Esophagus squamous epithelium (tissue), 5 donors: Measurements from ENCODE around the gene NEDD4L. TPM values are rescaled to one million over a fixed set of nuclear protein-coding genes. Genes with fewer than 3 reads are reported as not detected.
"Not testable (repeated sequence)": the region's sequence is repeated elsewhere in the genome, so short reads cannot be mapped to it uniquely, and the experiment has no call there.

ENCODE experiments used
- DNase-seq: peaks from one replicate; lab custom pipeline; 2025; lab: John Stamatoyannopoulos, UW
- H3K27ac ChIP-seq, 4 donors: fragments of 200-600 bp; sonication (generic); one replicate each; pipeline ENCODE4 v1.5.1; 2016 to 2019; ENCODE audit warnings: mild to moderate bottlenecking in 1 of 4
- H3K27me3 ChIP-seq, 4 donors: fragments of 200-600 bp; sonication (generic); 1 replicate in 3 of 4; 2 replicates in 1 of 4; pipeline versions ENCODE4 v1.5.1 to v1.6.0; 2017 to 2021; ENCODE audit warnings: antibody characterized with exemption in 1 of 4
- H3K36me3 ChIP-seq, 3 donors: fragments of 200-600 bp; sonication (generic); one replicate each; pipeline ENCODE4 v1.5.1; 2016 to 2019
- H3K4me1 ChIP-seq, 3 donors: fragments of 200-600 bp; sonication (generic); one replicate each; pipeline ENCODE4 v1.5.1; 2017 to 2019
- H3K4me3 ChIP-seq, 4 donors: fragments of 200-600 bp; sonication (generic); 1 replicate in 3 of 4; 2 replicates in 1 of 4; pipeline ENCODE4 v1.5.1; 2016 to 2019; ENCODE audit warnings: mild to moderate bottlenecking in 2 of 4, moderate library complexity in 1 of 4
- H3K9me3 ChIP-seq, 3 donors: fragments of 200-600 bp; sonication (generic); one replicate each; pipeline ENCODE4 v1.5.1; 2016 to 2019
- POLR2A ChIP-seq, 4 donors: fragments of 450-650 bp; IDR thresholded peaks; one replicate each; pipeline ENCODE4 v1.6.1; 2017; ENCODE audit warnings: antibody characterized with exemption in 4 of 4, mild to moderate bottlenecking in 4 of 4, moderate library complexity in 3 of 4
- WGBS, 2 donors: methylation state at CpG; one replicate each; pipeline ENCODE4 v1.1.5; 2018; 5-methylcytosine and 5-hydroxymethylcytosine counted together
- intact Hi-C: fragments of 100-400 bp; cut with DNase I; formaldehyde crosslinking; loops from one replicate; pipeline ENCODE4 v1.15.0; 2022
- total RNA-seq, 4 donors: library from RNA; depleted of rRNA; stranded (reverse); fragments of >200 nt; gene quantifications; one replicate each; pipeline ENCODE4 v1.1.0, GENCODE V29; 2016
- TF ChIP-seq, protein P1 (sequence below), 6 experiments: fragments of 450-650 bp in 4 of 6; fragments of 200-600 bp in 2 of 6; sonication (generic) in 2 of 6; IDR thresholded peaks; one replicate each; pipeline ENCODE4 v1.5.1; 2016 to 2019; ENCODE audit warnings: antibody characterized with exemption in 6 of 6, mild to moderate bottlenecking in 4 of 6, moderate library complexity in 4 of 6
- donor health status: DM: yes; HTN: yes; CAD: no.

The NEDD4L gene
- total RNA-seq, 4 donors from 2014 or later, result 17.0 to 27.6 (median 21.9) TPM

DNA sequence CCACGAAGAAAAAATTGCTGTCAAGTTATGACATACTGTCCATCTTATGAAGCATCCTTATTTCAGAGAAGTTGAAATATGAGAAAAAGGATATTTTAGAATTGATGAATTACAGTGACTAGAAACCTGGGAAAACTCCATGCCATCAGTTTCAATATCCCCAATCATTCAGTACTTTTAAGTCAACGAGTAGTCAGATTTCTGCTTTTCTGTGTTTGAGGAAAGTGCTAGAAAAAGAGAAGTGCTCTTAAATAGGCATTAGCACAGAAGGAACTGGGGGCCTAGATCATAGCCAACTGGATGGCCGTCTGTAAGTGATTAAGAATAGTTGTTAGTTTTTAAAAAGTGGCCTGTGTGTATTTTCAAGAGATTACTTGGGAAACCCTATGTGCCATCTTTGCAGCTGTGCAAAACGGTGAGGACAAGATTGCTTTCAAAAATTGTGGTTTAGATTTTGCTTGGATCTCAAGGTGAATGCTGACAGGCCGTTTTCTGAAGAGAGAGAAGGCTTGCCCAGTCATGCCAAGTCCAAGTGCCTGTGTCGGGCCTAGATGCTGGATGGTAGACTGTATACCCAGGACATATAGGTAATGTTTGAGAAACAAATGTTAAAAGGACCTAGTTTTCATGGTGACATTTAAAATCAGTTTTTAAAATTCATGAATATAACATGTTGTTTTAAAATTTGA, 5.1 kb downstream of the NEDD4L start:
- H3K36me3 ChIP-seq, result no peaks in the 10 kb centered on the region
- intact Hi-C loops, result loop anchor here (10.0 kb wide), 1 partner anchor 164 kb away; no protein-coding TSS in a partner anchor
- no peak for DNase-seq
- H3K27ac ChIP-seq, result no peak overlapping the region
- H3K4me1 ChIP-seq, result peaks cover 0 to 36% (median 10%) of the 10 kb centered on the region in 3 donors
- H3K9me3 ChIP-seq, result no peaks in the 10 kb centered on the region
- 59 to 60% methylated on average over 5 to 6 of the region's 6 CpGs for WGBS, 2 donors
- no peaks in the 10 kb centered on the region for H3K27me3 ChIP-seq
- TF ChIP-seq, protein P1, sequence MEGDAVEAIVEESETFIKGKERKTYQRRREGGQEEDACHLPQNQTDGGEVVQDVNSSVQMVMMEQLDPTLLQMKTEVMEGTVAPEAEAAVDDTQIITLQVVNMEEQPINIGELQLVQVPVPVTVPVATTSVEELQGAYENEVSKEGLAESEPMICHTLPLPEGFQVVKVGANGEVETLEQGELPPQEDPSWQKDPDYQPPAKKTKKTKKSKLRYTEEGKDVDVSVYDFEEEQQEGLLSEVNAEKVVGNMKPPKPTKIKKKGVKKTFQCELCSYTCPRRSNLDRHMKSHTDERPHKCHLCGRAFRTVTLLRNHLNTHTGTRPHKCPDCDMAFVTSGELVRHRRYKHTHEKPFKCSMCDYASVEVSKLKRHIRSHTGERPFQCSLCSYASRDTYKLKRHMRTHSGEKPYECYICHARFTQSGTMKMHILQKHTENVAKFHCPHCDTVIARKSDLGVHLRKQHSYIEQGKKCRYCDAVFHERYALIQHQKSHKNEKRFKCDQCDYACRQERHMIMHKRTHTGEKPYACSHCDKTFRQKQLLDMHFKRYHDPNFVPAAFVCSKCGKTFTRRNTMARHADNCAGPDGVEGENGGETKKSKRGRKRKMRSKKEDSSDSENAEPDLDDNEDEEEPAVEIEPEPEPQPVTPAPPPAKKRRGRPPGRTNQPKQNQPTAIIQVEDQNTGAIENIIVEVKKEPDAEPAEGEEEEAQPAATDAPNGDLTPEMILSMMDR (IDR thresholded peaks at IDR 0.05), result no peak
- no peak for TF ChIP-seq POLR2A (IDR thresholded peaks at IDR 0.05)
- H3K4me3 ChIP-seq, result no peak overlapping the region

DNA sequence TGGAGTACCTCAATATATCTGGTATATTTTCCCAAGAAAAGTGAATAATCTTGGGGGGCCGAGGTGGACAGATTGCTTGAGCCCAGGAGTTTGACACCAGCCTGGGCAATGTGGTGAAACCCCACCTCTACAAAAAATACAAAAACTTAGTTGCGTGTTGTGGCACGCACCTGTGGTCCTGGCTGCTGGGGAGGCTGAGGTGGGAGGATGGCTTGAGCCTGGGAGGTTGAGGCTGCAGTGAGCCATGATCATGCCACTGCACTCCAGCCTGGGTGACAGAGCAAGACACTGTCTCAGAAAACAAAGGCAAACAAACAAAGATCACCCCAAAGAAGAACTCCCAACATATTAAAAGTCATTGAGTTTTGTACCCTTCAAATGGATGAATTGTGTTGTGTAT, 6.9 kb downstream of the NEDD4L start:
- WGBS, 2 donors, result 89 to 92% methylated on average over 3 of the region's 3 CpGs
- H3K4me3 ChIP-seq, intact Hi-C loops, DNase-seq, H3K27ac ChIP-seq, H3K9me3 ChIP-seq, H3K27me3 ChIP-seq, H3K36me3 ChIP-seq: not testable (repeated sequence)
- H3K4me1 ChIP-seq, result peaks cover 0 to 26% (median 8%) of the 10 kb centered on the region in 3 donors

DNA sequence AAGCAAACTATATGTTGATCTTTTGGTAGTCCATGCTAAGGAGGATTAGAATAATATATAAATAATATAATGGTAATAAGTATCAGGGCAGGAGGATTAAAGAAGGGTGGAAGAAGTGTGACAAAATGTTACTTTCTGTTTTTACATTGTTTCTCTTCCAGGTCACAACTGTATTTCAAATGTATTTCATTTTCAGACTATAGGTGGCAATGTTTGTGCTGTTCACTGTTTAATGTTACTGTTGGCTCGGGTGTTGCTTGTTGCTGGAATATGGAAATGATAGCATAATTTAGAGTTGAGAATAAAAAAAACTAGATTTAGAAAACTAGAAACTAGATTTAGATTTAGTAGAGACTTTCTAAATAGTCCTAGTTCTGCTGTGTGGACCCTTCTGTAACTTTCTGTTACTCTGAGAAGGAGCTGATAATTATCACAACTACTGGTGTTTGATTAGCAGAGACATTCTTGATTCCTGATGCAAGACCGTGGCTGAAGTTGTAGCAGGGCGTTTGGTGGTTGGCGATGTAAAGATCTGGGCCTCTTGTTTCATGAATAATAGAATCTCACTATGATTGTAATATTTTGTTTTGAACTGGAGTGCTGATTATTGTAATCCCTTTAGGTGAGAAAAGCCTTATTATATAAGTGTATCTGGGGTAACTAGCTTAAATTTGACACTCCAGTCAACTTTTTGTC, 7.9 kb downstream of the NEDD4L start:
- H3K36me3 ChIP-seq, result no peaks in the 10 kb centered on the region
- no peak for DNase-seq
- H3K27me3 ChIP-seq, result no peaks in the 10 kb centered on the region
- intact Hi-C loops, result no loop called here
- no peak overlapping the region for H3K27ac ChIP-seq
- WGBS, 2 donors, result 47 to 51% methylated on average over 4 of the region's 4 CpGs
- no peak overlapping the region for H3K4me3 ChIP-seq
- H3K9me3 ChIP-seq, result no peaks in the 10 kb centered on the region
- H3K4me1 ChIP-seq, result peaks cover 0 to 17% (median 0%) of the 10 kb centered on the region in 3 donors
- TF ChIP-seq POLR2A (IDR thresholded peaks at IDR 0.05), result no peak
- TF ChIP-seq, protein P1 (IDR thresholded peaks at IDR 0.05), result peak in 5 of 6 experiments; percentile 11 to 45 (median 23)

DNA sequence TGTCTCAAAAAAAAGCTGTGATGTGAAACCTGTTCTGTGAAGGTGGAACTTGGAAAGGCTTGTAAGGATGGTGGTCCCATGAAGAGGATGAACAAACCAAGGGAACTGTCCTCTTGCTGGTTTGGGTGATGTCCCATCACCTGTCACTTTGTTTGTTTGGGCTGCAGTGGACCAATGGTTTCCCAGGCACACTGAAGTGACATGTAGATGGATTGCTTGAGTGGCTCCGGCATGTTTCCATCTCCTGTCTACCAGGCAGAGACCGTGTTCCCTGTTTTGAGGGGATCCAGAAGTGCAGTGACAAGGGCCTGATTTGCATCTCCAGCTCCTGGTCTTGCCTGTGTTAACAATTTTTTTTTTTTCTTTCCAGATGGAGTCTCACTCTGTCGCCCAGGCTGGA, 8.9 kb downstream of the NEDD4L start:
- Histone ChIP-seq H3K27ac (no peak overlapping the region), H3K27me3 (no peaks in the 10 kb centered on the region), H3K36me3 (no peaks in the 10 kb centered on the region), H3K4me3 (no peak overlapping the region), H3K9me3 (no peaks in the 10 kb centered on the region), H3K4me1 (peaks cover 0 to 11% (median 0%) of the 10 kb centered on the region in 3 donors)
- no peak for TF ChIP-seq POLR2A (IDR thresholded peaks at IDR 0.05)
- TF ChIP-seq, protein P1 (IDR thresholded peaks at IDR 0.05), result no peak
- 87 to 96% methylated on average over 3 of the region's 3 CpGs for WGBS, 2 donors
- DNase-seq, result no peak
- intact Hi-C loops, result no loop called here

DNA sequence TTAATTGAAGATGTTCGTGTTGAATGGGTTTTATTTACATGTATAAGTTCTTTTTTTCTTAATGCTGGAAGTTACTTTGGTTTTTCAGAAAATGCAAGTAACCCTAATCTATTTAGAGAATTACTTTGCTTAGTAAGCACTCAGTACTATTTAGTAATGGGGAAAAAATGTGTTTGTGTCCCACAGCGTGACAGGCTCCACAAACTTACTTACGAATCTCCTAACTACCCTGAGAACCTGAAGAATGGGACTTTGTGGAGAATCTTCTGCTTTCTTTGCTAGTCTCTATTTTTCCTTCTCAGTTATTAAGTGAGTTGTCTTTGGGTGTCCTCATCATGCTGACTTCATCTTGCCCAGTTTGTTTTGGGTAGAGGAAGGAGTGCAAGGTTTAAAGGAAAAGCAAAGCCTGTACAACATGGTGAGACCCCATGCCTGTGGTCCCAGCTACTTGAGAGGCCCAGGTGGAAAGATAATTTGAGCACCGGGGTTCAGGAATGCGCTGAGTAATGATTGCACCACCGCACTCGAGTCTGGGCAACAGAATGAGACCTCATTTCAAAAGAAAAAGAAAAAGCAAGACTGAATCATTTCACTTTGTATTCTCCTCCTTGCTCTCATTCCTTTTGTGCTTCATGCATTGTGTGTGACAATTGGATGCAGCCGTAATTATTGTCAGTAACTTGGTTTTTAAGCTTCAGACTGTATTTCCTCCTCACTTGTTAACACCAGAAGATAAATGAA, 10.2 kb downstream of the NEDD4L start:
- Histone ChIP-seq H3K27me3 (no peaks in the 10 kb centered on the region), H3K4me1 (peaks cover 0 to 11% (median 0%) of the 10 kb centered on the region in 3 donors), H3K4me3 (no peak overlapping the region), H3K27ac (no peak overlapping the region), H3K9me3 (no peaks in the 10 kb centered on the region), H3K36me3 (no peaks in the 10 kb centered on the region)
- intact Hi-C loops, result no loop called here
- no peak for DNase-seq
- WGBS, 2 donors, result 47 to 64% methylated on average over 8 of the region's 8 CpGs
- TF ChIP-seq, protein P1 (IDR thresholded peaks at IDR 0.05), result no peak
- TF ChIP-seq POLR2A (IDR thresholded peaks at IDR 0.05), result no peak
